NCI-H82 treated with DMSO at 0.1 percent for 48 hours (cell line): ENCODE results near the gene NSMCE4A.
"Not testable (repeated sequence)": the region's sequence is repeated elsewhere in the genome, so short reads cannot be mapped to it uniquely, and the experiment has no call there.

Experiments
- DNase-seq: peaks from one replicate; lab custom pipeline; 2025; ENCODE audit not compliant: unreplicated experiment; lab: John Stamatoyannopoulos, UW

NSMCE4A gene

DNA sequence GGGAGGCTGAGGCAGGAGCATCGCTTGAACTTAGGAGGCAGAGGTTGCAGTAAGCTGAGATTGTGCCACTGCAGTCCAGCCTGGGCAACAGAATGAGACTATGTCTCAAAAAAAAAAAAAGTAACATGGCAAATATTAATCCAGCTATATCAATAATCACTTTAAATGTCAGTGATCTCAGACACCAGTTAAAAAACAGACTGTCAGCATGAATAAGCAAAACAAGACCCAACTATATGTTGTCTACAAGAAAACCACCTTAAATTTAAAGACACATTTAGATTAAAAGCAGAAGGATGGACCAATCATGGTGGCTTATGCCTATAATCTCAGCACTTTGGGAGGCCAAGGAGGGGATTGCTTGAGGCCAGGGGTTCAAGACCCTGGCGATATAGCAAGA, 38.7 kb downstream of the NSMCE4A start:
- DNase-seq, result no peak

DNA sequence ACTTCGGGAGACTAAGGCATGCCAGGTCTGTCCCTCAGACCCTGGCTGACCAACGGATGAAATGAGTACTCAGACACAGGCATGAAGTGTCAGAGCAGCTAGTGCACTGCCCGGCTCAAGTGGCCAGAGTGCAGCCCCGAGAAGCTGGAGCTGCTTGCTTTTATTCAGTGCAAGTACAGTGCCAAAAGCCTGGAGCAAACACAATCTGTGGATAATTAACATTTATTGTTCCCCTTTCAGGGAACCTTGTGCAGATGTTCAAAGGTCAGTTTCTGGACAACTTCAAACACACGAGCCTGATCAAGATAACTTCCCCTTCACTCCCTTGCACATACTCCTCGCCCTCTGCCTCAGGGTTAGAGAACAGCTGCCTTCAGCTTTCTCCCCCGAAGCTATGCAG, 39.3 kb downstream of the NSMCE4A start:
- no peak for DNase-seq

DNA sequence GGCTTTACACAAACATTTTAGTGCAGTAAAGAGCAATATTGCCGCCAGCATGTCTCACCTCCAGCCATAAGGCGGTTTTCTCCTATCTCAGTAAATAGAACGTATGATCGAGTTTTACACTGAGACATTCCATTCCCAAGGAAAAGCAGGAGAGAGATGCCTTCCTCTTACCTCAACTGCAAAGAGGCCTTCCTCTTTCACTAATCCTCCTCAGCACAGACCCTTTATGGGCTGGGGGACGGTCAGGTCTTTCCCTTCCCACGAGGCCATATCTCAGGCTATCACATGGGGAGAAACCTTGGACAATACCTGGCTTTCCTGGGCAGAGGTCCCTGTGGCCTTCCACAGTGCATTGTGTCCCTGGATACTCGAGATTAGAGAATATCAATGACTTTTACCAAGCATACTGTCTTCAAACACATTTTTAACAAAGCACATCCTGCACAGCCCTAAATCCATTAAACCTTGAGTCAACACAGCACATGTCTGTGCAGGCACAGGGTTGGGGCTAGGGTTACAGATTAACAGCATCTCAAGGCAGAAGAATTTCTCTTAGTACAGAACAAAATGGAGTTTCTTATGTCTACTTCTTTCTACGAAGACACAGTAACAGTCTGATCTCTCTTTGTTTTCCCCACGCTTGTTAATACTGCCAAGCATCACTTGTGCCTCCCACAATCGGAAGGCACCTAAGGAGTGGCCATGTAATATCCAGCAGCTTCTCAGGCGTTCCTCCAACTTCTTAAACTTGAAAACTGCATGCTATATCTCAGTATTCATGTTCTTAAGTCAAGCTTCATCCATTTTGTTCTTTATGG, 44.5 kb downstream of the NSMCE4A start:
- not testable (repeated sequence) for DNase-seq

DNA sequence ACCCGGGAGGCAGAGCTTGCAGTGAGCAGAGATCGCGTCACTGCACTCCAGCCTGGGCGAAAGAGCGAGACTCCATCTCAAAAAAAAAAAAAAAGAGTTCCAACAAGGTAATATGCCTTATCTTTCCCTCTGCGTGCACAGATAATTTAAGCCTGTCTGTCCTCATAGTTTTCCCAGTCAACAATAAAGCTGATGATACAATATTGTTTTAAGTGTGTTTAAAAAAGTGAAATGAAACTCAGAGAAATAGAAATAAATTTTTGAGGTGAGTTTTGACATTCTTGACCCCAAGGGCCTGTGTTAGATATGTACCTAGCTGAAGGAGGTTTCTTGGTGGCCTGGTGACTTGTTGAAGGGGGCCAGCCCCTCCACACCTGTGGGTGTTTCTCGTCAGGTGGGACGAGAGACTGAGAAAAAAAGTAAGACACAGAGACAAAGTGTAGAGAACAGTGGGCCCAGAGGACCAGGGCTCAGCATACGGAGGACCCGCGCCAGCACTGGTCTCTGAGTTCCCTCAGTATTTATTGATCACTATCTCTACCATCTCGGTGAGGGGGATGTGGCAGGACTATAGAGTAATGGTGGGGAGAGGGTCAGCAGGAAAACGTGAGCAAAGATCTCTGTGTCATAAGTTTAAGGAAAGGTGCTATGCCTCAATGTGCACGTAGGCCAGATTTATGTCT, 45.3 kb downstream of the NSMCE4A start:
- not testable (repeated sequence) for DNase-seq

DNA sequence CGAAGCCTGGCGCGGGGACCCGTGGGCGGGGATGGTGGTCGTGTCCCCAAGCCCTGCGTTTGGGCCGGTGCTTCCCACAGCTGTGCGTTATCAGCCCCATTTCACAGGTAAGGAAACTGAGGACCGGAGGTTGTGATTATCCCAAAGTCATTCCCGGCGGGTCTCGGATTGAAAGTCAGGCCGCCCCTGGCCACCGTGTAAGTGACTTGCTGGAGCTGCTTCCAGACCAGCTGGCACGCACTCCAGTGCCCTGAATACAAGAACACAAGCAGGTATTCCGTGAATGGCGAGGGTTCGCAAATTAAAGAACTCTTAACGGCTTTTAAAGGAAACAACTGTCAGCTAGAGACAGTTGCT, 46.5 kb downstream of the NSMCE4A start:
- DNase-seq, result no peak

DNA sequence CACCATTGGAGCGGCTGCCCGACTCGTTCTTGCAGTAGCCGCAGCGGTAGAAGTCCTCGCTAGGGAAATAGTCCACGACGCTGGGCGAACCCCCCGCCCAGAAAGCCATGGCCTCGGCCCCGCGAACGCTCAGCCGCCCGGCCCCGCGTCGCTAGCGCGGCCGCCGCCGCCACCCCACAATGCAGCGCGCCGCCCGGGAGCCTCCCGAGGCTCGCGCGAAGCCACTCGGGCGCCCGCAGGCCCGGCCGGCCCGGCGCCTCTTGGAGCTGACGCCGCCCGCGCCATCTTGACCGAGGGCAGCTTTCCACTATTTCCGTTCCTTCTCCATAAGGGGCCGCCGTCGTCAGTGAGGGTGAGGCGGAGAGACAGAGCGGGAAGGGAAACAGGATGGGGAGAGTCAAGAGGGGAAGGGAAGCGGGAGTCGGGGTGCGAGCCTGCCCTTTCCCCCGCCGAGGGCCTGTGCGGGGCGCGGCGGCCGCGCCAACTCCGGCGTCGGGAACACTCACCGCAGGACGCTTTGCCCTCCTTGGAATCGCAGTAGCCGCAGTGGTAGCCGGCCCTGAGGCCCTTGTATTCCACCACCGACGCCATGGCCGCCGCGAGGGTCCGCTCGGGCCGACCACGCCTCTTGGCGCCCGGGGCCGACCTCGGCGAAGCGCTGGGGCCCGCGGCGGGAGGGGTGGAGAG, 47.0 kb downstream of the NSMCE4A start, which contains the start of gene ATE1:
ATE1 (minus strand) TSS at position 191 of the 687 bp plus-strand sequence; CDS start at position 109, 82 bp downstream.
- peak; percentile 81 for DNase-seq

DNA sequence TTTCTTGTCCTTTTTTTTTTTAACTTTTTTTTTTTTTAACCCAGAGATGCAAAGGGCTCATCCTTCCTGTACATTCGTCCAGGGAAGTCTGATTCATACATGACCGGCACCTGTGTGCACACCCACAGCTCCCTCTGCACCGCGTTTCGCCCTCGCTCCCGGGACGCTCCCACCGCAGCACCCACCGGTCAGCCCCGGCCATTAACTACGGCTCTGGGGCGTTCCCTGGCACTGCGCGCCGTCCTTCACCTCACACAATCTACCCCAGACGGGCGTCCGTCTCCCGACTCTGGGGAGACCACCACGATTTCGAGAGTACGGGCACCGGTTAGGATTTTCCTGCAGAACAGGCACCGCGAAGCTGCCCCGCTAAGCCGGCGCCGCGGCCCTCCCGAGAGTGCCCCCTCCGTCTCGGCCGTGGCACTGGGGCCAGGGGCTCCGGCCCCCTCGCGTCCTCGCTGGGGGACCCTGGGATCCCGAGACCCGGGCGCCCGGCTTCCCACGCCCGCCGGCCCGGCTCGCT, 47.6 kb downstream of the NSMCE4A start:
- no peak for DNase-seq

DNA sequence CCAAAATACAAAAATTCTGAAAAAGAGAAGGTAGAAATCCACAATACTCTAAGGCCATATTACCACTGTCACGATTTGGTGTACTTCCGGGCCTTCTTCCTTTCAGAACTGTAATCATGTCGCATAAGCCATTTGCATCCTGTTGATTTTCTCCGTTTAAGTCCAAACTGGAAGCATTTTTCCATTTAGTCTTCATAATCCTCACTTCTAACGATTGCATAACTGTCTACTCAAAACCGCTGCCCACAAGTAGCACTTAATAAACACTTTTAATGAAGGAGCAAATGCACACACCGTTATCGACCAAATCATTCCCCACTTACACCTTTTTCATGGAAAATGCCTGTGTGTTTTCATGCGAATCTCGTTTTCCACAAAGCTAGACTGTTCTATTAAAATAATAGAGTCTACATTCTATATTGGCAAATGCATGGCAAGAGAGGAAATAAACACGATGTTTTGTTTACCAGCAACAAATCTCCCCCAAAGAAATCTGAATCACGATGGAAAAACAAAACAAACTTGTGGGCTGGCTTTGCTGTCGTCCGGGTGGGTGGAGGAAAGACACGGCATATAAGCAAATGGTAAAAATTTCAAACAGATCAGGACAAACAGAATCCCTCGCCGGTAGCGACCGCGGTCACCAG, 48.2 kb downstream of the NSMCE4A start:
- DNase-seq, result no peak

DNA sequence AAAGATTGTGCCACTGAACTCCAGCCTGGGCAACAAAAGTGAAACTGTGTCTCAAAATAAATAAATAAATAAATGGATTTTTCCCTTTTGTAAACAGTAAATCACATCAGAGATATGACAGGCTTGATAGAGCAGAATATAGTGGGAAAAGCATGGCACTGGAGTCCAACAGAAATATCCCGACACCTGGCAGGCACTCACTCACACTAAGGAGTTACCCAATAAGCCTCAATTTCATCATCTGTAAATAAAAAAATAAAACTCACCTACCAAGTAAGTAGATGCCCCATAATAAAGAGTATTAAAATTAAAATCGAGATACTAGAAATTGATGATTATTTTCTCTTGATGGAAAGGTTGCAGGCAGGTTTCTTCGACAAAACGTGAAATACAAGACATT, 48.9 kb downstream of the NSMCE4A start:
- DNase-seq, result no peak

DNA sequence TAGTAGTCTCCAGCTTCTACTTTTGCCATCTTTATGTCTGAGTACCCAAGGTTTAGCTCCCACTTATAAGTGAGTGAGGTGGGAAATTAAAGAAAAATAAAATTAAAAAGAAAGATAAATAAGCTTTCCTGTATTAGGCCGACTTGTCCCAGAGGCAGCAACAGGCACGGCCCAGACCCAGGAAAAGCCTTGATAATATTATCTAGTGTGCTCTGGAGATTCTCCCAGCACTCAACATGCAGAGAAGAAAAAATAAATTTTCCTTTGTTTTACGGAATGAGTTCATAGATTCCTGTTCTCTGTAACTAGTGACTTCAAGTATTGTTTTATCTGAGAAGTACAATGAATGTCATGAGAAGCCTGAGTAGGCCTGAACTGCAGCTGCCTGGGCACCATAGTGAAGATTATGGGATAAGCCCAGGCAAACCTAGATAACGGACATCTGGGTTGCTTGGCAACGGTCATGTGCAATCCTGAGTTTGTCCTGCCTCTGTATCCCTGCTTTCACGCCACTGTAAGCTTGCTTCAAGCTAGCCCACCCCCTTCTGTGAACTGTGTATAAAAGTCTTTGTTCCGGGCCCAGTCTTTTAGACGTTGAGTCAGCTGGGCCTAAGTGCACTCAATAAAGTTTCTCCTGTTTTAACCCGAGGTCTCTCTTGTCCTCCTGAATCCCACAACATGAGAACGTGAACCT, 53.6 kb downstream of the NSMCE4A start:
- DNase-seq, result peak; percentile 60

DNA sequence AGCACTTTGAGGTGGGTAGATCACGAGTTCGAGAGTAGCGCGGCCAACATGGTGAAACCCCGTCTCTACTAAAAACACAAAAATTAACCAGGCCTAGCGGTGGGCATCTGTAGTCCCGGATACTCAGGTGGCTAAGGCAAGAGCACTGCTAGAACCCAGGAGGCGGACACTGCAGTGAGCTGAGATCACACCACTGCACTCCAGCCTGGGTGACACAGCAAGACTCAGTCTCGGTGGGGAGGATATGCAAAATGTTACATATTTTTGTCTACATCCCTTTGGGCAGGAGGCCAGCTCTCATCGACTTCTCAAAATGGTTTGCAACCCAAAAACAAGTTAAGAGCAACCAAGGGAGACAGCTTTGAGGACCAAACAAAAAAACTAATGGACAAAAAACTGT, 55.4 kb downstream of the NSMCE4A start:
- no peak for DNase-seq

DNA sequence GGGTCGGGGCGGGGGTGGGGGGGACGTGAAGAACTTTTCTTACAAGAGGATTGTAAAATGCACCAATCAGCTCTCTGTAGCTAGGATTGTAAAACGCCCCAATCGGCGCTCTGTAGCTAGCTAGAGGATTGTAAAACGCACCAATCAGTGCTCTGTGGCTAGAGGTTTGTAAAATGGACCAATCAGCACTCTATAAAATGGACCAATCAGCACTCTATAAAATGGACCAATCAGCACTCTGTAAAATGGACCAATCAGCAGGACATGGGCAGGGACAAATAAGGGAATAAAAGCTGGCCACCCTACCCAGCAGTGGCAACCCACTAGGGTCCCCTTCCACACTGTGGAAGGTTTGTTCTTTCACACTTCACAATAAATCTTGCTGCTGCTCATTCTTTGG, 56.2 kb downstream of the NSMCE4A start:
- not testable (repeated sequence) for DNase-seq

DNA sequence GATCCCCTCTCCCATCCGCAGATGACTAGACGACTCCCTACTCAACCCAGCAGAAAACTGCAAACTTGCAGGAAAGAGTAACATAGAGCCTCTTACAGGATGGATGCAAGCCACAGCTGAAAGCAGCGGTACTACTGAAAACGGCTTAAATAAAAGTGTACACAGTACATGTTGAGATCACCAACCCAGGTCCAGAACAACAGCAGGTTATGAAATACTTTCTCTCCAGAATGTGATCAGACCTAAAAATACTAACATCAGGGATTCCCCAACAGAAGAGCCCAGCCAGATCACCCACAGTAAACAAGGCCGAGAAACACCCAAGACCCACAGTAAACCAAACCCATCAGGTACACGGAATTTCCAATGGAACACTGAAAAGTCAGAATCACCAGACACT, 60.4 kb downstream of the NSMCE4A start:
- DNase-seq, result no peak

DNA sequence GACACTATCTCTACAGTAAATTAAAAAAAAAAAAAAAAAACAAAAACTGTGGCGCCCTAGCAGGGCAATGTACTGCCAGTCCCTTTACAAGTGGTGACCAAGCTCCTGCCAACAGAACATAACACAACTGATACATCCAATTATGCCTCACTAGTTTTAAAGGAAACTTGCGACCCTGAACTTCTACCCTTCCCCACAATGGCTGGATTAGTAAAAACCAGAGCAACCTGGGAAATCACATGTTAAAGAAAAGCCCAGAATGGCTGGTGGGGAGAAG, 63.7 kb downstream of the NSMCE4A start:
- DNase-seq, result no peak

DNA sequence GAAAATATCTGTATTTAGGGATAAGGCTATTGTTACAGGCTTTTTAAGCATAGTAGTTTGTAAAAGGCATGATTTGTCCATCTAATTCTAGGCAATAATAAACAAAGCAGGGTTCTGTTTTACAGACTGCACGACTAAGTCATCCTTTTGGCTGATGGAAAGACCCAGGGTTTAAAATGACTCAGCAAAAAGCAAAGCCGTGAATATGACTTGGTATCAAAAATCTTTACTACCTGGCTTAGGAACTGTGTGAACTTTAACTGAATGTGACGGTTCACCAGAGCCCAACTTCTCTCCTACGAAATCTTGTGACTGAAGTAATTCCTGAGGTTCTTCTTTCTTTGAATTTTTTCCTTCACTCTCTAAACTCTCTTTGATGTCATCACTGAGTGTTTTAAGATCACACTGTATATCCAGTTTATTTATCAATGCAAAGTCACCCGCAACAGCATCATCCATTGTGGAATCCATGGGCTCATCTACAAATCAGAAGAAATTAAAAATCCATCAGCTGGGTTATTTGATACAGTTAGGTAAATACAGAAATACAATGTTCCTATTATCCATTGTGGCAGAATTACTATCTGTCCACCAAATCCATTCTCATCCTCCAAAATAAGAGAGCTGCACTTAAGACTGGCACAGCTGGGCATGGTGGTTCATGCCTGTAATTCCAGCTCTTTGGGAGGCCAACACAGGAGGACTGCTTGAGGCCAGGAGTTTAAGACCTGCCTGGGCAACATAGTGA, 64.2 kb downstream of the NSMCE4A start:
- DNase-seq, result no peak
